Heart left ventricle (tissue), 13 donors: ENCODE data around the gene SERPINB10.

Experiments used
- POLR2A ChIP-seq, 2 donors: fragments of 450-650 bp; IDR thresholded peaks; one replicate each; pipeline ENCODE4 v1.6.1; 2017; ENCODE audit warnings: antibody characterized with exemption in 2 of 2, mild to moderate bottlenecking in 2 of 2, moderate library complexity in 2 of 2
- TF ChIP-seq, protein P1 (sequence below), 12 donors: fragments of 200-600 bp; sonication (generic) in 4 of 12; IDR thresholded peaks; one replicate each; pipeline versions ENCODE4 v1.5.0 to v1.8.0; 2018 to 2022; ENCODE audit warnings: antibody characterized with exemption in 12 of 12, mild to moderate bottlenecking in 5 of 12
- donor health status: ischemic (EF 13 %, LVEDD 7.1; RV severe dilation, severe dysfunction).
- donor health status: DM: no; HTN: yes; CAD: no.
- donor health status: DM: no; HTN: no; CAD: no.
- donor health status: ischemic (EF 25% LVEDD 6.9; RV normal size, moderate dysfunction).
- donor health status: ischemic (EF 25% LVEDD 5.7; RV mildly dilated, moderate dysfunction).
- donor health status: ischemic (EF 35%, LVEDD 5.7; RV mildly dilated, moderate dysfunction).
- donor health status: nonischemic (EF 11% LVEDD 7.7; RV severe dilation, severe dysfunction).
- donor health status: DM: yes; HTN: yes; CAD: no.
- donor health status: PGD.
- donor health status: ischemic (EF 29% LVEDD 5.4; RV normal size, mild dysfunction).
- donor health status: nonischemic (EF 23%, LVEDD 6.1; RV moderate dilation, normal function).

DNA sequence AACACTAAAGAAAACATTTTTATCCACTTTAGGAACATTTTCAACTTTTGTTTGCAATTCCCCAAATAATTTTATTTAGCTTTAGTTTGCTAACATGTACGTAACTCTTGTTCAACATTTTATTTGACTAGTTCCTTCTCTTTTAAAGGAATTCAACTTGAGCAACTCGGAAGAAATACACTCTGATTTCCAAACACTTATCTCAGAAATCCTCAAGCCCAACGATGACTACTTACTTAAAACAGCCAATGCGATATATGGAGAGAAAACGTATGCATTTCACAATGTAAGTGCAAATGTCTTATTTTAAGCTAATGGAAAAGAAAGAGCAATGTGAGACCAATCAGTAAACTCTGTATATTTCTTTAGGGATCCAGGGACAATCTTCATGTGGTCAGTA, 10.1 kb downstream of the SERPINB10 start:
- TF ChIP-seq POLR2A (IDR thresholded peaks at IDR 0.05) = no peak
- TF ChIP-seq, protein P1, sequence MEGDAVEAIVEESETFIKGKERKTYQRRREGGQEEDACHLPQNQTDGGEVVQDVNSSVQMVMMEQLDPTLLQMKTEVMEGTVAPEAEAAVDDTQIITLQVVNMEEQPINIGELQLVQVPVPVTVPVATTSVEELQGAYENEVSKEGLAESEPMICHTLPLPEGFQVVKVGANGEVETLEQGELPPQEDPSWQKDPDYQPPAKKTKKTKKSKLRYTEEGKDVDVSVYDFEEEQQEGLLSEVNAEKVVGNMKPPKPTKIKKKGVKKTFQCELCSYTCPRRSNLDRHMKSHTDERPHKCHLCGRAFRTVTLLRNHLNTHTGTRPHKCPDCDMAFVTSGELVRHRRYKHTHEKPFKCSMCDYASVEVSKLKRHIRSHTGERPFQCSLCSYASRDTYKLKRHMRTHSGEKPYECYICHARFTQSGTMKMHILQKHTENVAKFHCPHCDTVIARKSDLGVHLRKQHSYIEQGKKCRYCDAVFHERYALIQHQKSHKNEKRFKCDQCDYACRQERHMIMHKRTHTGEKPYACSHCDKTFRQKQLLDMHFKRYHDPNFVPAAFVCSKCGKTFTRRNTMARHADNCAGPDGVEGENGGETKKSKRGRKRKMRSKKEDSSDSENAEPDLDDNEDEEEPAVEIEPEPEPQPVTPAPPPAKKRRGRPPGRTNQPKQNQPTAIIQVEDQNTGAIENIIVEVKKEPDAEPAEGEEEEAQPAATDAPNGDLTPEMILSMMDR (IDR thresholded peaks at IDR 0.05) = no peak
